Measurements from ENCODE around the gene PLSCR1.

DNA sequence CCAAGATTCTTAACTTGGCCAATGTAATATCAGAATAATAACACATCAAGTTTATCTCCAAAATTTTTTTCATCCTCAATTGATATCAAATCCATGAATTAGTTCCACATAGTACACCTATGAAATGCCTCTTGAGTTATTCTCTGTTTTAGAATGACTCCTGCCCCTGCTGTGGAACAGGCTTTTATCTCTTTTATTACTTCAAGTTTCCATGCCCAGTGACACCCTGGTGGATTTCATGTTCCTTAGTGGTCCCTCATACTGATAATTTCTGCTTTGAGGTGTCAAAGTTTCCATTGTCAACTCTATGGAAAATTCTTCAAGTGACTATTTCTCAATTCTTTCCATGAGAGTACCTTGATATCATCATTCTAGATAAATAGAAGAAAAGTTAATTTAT, 24.6 kb downstream of the PLSCR1 start:
- TF ChIP-seq, protein P1, sequence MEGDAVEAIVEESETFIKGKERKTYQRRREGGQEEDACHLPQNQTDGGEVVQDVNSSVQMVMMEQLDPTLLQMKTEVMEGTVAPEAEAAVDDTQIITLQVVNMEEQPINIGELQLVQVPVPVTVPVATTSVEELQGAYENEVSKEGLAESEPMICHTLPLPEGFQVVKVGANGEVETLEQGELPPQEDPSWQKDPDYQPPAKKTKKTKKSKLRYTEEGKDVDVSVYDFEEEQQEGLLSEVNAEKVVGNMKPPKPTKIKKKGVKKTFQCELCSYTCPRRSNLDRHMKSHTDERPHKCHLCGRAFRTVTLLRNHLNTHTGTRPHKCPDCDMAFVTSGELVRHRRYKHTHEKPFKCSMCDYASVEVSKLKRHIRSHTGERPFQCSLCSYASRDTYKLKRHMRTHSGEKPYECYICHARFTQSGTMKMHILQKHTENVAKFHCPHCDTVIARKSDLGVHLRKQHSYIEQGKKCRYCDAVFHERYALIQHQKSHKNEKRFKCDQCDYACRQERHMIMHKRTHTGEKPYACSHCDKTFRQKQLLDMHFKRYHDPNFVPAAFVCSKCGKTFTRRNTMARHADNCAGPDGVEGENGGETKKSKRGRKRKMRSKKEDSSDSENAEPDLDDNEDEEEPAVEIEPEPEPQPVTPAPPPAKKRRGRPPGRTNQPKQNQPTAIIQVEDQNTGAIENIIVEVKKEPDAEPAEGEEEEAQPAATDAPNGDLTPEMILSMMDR (IDR thresholded peaks at IDR 0.05), result no peak
- no peak for TF ChIP-seq POLR2A (IDR thresholded peaks at IDR 0.05)
- no peak for TF ChIP-seq POLR2AphosphoS5 (IDR thresholded peaks at IDR 0.05)

All from sigmoid colon (tissue), 4 donors.